K562 (cell line): ENCODE measurements around the gene NTSR2. TPM values are rescaled to one million over a fixed set of nuclear protein-coding genes. Genes with fewer than 3 reads are reported as not detected.

ENCODE experiments used
- ATAC-seq: fragments of 200-7000 bp; cut with Tn5 transposase; 3 replicates; pipeline ENCODE4 v1.9.1; 2020; ENCODE audit warnings: moderate library complexity
- BruUV-seq: library from RNA; stranded (reverse); fragments of 400-500 nt; replicated peaks from 2 replicates; lab custom pipeline; 2021; lab: Mats Ljungman, UMichigan
- CTCF ChIA-PET: fragments of 300-600 bp; formaldehyde crosslinking; extraction: SDS; loops from one replicate; lab custom pipeline; 2021; ENCODE audit warnings: low intra/inter-chr PET ratio; lab: Yijun Ruan, JAX
- POLR2A ChIA-PET: fragments of 300-600, 350-650 bp; sonication (Branson Sonifier 250); formaldehyde crosslinking; extraction: SDS; loops from one replicate; lab custom pipeline; 2021; ENCODE audit warnings: antibody characterized with exemption, inconsistent platforms; lab: Yijun Ruan, JAX
- DNase-seq, 4 experiments: peaks; one replicate each; pipeline versions ENCODE4 v3.0.0 to v3.0.0-alpha.2; 2011 to 2018; ENCODE audit warnings: low spot score in 3 of 4, mixed read lengths in 3 of 4; ENCODE audit errors: extremely low read depth in 1 of 4
- FAIRE-seq: peaks from 2 replicates; lab custom pipeline; 2011; peaks lifted over from hg19 to GRCh38; lab: Jason Lieb, UNC
- H2AFZ ChIP-seq: 2 replicates; pipeline ENCODE4 v1.6.0; 2011; ENCODE audit warnings: low read depth, low read length, control low read depth, inconsistent platforms
- H3K27ac ChIP-seq: fragments of 200-600 bp; 3 replicates; pipeline ENCODE4 v1.8.0; 2011; ENCODE audit warnings: low read depth, mild to moderate bottlenecking, control low read depth, inconsistent platforms, low read length, moderate library complexity, mixed read lengths; ENCODE audit errors: extremely low read depth
- H3K27me3 ChIP-seq, 2 experiments: fragments of 300-600 bp in 1 of 2; 2 replicates in 1 of 2; 3 replicates in 1 of 2; pipeline versions ENCODE4 v1.6.0 to v1.8.0; 2011; ENCODE audit warnings: inconsistent platforms in 2 of 2, low read length in 2 of 2, mild to moderate bottlenecking in 1 of 2, mixed read lengths in 1 of 2, moderate library complexity in 1 of 2; ENCODE audit not compliant: control insufficient read depth in 2 of 2, insufficient read depth in 2 of 2
- H3K36me3 ChIP-seq: fragments of 300-600 bp; 3 replicates; pipeline ENCODE4 v1.8.0; 2011; ENCODE audit warnings: mild to moderate bottlenecking, low read length, inconsistent platforms; ENCODE audit not compliant: control insufficient read depth, insufficient read depth
- H3K4me1 ChIP-seq, 2 experiments: fragments of 200-600 bp in 1 of 2; replicated peaks in 1 of 2; 2 replicates in 1 of 2; 3 replicates in 1 of 2; pipeline versions ENCODE4 v1.5.1 to v1.8.0; 2011; ENCODE audit warnings: inconsistent platforms in 2 of 2, low read length in 2 of 2, mild to moderate bottlenecking in 1 of 2, mixed read lengths in 1 of 2, moderate library complexity in 1 of 2; ENCODE audit not compliant: control insufficient read depth in 2 of 2, insufficient read depth in 2 of 2
- H3K4me2 ChIP-seq: 2 replicates; pipeline ENCODE4 v1.6.1; 2011; ENCODE audit warnings: low read length, control low read depth, inconsistent platforms, mixed read lengths; ENCODE audit not compliant: insufficient read depth
- H3K4me3 ChIP-seq: fragments of 200-600 bp; sonication (generic), shearing (Covaris generic); 2 replicates; pipeline ENCODE4 v1.5.1; 2016; ENCODE audit warnings: control low read depth, inconsistent platforms
- H3K79me2 ChIP-seq: fragments of 200-600 bp; 3 replicates; pipeline ENCODE4 v1.8.0; 2011; ENCODE audit warnings: low read length, inconsistent platforms; ENCODE audit not compliant: control insufficient read depth, insufficient read depth
- H3K9ac ChIP-seq, 2 experiments: 2 replicates each; pipeline versions ENCODE4 v1.6.0 to v1.6.1; 2011; ENCODE audit warnings: low read depth in 2 of 2, low read length in 2 of 2, control low read depth in 1 of 2, inconsistent platforms in 1 of 2, mild to moderate bottlenecking in 1 of 2, mixed read lengths in 1 of 2; ENCODE audit not compliant: insufficient read depth in 1 of 2
- H3K9me1 ChIP-seq: one replicate; pipeline ENCODE4 v1.6.0; 2011; ENCODE audit warnings: inconsistent platforms, mild to moderate bottlenecking, low read length, moderate library complexity; ENCODE audit not compliant: control insufficient read depth, insufficient read depth
- H3K9me3 ChIP-seq: replicated peaks from 2 replicates; pipeline ENCODE4 v1.5.1; 2011; ENCODE audit warnings: low read depth, low read length, inconsistent platforms; ENCODE audit not compliant: control insufficient read depth, insufficient read depth
- H4K20me1 ChIP-seq: replicated peaks from 2 replicates; pipeline ENCODE4 v1.6.1; 2011; ENCODE audit warnings: low read length, inconsistent platforms, mixed read lengths; ENCODE audit not compliant: control insufficient read depth, insufficient read depth
- MCM2 ChIP-seq: fragments of 450-650 bp; IDR thresholded peaks from 2 replicates; pipeline ENCODE4 v1.6.1; 2017; ENCODE audit warnings: low read depth, mild to moderate bottlenecking
- MTA1 ChIP-seq: fragments of 450-650 bp; IDR thresholded peaks from 2 replicates; pipeline ENCODE4 v1.6.1; 2017; ENCODE audit warnings: borderline replicate concordance
- PPARD ChIP-seq: fragments of 250-450 bp; sonication (Bioruptor Pico); IDR thresholded peaks from 2 replicates; pipeline ENCODE4 v1.8.0; 2022; ENCODE audit warnings: inconsistent platforms, mild to moderate bottlenecking, moderate library complexity
- WGBS: fragments of 100-300 bp; shearing (Covaris generic); methylation state at CpG from one replicate; pipeline ENCODE4 v1.1.6; 2016; ENCODE audit warnings: low coverage, mixed read lengths; ENCODE audit not compliant: insufficient coverage; ENCODE audit errors: missing lambda C conversion rate; 5-methylcytosine and 5-hydroxymethylcytosine counted together
- in situ Hi-C: fragments of 300-500 bp; cut with MboI; formaldehyde crosslinking; loops from 4 replicates; pipeline ENCODE4 v1.15.0; 2018; ENCODE audit warnings: inconsistent platforms, mixed read lengths
- intact Hi-C: fragments of 100-400 bp; cut with micrococcal nuclease; formaldehyde crosslinking; loops from 2 replicates; pipeline ENCODE4 v1.14.2; 2022
- polyA plus RNA-seq, 8 experiments: library from polyadenylated mRNA; depleted of rRNA in 4 of 8; stranded (reverse) in 5 of 8; unstranded in 3 of 8; fragments of >200 nt; fragmentation: Nextera tagmentation in 2 of 8; fragmentation: Illumina TruSeq in 1 of 8; extraction: Ambion mirVana in 2 of 8; extraction: Trizol in 1 of 8; gene quantifications; 2 replicates each; pipeline versions ENCODE4 v1.2.1 to v1.2.3, GENCODE V29; 2011 to 2014; ENCODE audit warnings: inconsistent platforms in 1 of 8, missing spikeins in 1 of 8
- total RNA-seq, 7 experiments: library from RNA; depleted of rRNA in 6 of 7; stranded (reverse); fragments of >200 nt in 6 of 7; fragmentation: Illumina TruSeq in 2 of 7; extraction: Trizol in 2 of 7; gene quantifications; 2 replicates each; pipeline versions ENCODE4 v1.2.1 to v1.2.3, GENCODE V29; 2011 to 2021; ENCODE audit warnings: low replicate concordance in 1 of 7
- TF ChIP-seq, protein P1 (sequence below): sonication (generic); formaldehyde crosslinking; IDR thresholded peaks from 2 replicates; pipeline ENCODE4 v1.8.0; 2022; ENCODE audit warnings: mild to moderate bottlenecking, missing genetic modification reagents
- TF ChIP-seq, protein P2 (sequence below): sonication (generic); IDR thresholded peaks from 2 replicates; pipeline ENCODE4 v1.6.1; 2016
- TF ChIP-seq, protein P3 (sequence below): sonication (generic); formaldehyde crosslinking; IDR thresholded peaks from 2 replicates; pipeline ENCODE4 v1.8.1; 2022; ENCODE audit warnings: missing genetic modification reagents
- TF ChIP-seq, protein P4 (sequence below), 2 experiments: fragments of 450-650 bp; conservative IDR thresholded peaks; 2 replicates each; pipeline ENCODE4 v1.6.1; 2017; ENCODE audit warnings: mild to moderate bottlenecking in 2 of 2, moderate library complexity in 2 of 2

Gene NTSR2
- total and polyA plus RNA-seq, 9 of the 15 experiments (the other 6 are each of a cell fraction or from before 2014, with no cell fraction given), result not detected

DNA sequence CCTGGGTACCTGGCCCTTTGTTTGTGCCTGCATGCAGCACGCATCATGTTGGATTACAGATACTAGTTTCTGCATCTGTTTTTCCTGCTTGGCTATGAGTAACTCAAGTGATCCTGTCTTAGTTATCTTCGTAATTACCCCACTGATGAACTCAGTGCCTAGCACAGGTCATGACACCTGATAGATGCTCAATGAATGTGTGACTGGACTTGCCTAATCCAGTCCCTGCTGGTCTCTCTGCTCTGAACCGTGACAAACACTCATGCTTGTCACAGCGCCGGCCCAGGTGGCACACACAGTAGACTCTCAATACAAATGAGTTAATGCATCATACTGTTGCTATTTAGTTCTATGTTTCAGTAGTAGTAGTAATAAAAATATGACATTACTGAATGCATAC, 31.2 kb upstream of the NTSR2 start:
- BruUV-seq, result no TSS peak
- Histone ChIP-seq H3K9me3 (peaks cover 1% of the 10 kb centered on the region; the same call in 1 of the 2 replicates), H3K9ac (no peak overlapping the region), H3K4me3 (no peak overlapping the region), H3K4me2 (no peak overlapping the region), H2AFZ (no peak overlapping the region), H3K4me1 (peaks cover 0 to 14% of the 10 kb centered on the region in 2 experiments; a peak in 2 of 5 replicates), H3K79me2 (no peaks in the 10 kb centered on the region), H3K36me3 (no peaks in the 10 kb centered on the region), H4K20me1 (no peaks in the 10 kb centered on the region), H3K27me3 (peaks cover 0 to 6% of the 10 kb centered on the region in 2 experiments; a peak in 1 of 5 replicates), H3K27ac (no peak overlapping the region), H3K9me1 (no peaks in the 10 kb centered on the region)
- CTCF ChIA-PET, result no interaction called here
- in situ Hi-C loops (no loop called here), intact Hi-C loops (no loop called here)
- ATAC-seq, result no peak
- POLR2A ChIA-PET, result interaction anchor here (0.6 kb wide), 1 partner anchor 19 kb away, joined by 3 read pairs; no protein-coding TSS in a partner anchor
- no peak for FAIRE-seq
- DNase-seq, result no peak
- TF ChIP-seq, protein P1, sequence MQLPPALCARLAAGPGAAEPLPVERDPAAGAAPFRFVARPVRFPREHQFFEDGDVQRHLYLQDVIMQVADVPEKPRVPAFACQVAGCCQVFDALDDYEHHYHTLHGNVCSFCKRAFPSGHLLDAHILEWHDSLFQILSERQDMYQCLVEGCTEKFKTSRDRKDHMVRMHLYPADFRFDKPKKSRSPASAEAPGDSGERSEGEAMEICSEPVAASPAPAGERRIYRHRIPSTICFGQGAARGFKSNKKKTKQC (CRISPR knock-in tag), result no peak
- no peak for TF ChIP-seq MCM2
- TF ChIP-seq, protein P2, sequence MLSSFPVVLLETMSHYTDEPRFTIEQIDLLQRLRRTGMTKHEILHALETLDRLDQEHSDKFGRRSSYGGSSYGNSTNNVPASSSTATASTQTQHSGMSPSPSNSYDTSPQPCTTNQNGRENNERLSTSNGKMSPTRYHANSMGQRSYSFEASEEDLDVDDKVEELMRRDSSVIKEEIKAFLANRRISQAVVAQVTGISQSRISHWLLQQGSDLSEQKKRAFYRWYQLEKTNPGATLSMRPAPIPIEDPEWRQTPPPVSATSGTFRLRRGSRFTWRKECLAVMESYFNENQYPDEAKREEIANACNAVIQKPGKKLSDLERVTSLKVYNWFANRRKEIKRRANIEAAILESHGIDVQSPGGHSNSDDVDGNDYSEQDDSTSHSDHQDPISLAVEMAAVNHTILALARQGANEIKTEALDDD, result peak; percentile 22; the same call in 1 of the 2 replicates
- TF ChIP-seq, protein P3, sequence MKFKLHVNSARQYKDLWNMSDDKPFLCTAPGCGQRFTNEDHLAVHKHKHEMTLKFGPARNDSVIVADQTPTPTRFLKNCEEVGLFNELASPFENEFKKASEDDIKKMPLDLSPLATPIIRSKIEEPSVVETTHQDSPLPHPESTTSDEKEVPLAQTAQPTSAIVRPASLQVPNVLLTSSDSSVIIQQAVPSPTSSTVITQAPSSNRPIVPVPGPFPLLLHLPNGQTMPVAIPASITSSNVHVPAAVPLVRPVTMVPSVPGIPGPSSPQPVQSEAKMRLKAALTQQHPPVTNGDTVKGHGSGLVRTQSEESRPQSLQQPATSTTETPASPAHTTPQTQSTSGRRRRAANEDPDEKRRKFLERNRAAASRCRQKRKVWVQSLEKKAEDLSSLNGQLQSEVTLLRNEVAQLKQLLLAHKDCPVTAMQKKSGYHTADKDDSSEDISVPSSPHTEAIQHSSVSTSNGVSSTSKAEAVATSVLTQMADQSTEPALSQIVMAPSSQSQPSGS (CRISPR knock-in tag), result no peak
- TF ChIP-seq, protein P4, sequence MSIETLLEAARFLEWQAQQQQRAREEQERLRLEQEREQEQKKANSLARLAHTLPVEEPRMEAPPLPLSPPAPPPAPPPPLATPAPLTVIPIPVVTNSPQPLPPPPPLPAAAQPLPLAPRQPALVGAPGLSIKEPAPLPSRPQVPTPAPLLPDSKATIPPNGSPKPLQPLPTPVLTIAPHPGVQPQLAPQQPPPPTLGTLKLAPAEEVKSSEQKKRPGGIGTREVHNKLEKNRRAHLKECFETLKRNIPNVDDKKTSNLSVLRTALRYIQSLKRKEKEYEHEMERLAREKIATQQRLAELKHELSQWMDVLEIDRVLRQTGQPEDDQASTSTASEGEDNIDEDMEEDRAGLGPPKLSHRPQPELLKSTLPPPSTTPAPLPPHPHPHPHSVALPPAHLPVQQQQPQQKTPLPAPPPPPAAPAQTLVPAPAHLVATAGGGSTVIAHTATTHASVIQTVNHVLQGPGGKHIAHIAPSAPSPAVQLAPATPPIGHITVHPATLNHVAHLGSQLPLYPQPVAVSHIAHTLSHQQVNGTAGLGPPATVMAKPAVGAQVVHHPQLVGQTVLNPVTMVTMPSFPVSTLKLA (conservative IDR thresholded peaks at IDR 0.05), result no peak
- TF ChIP-seq MTA1, result no peak
- TF ChIP-seq PPARD (CRISPR knock-in tag), result no peak
- WGBS, result 23% methylated on average over 5 of the region's 5 CpGs
